DLD1 (cell line): ENCODE measurements around the gene HBS1L.

Source experiments
- in situ Hi-C: cut with HindIII; loops from 2 replicates; pipeline ENCODE4 v1.10.0; 2017; ENCODE audit warnings: low sequenced_read_pairs

HBS1L gene

GRCh38 chr6:134921276-134921675, 133.3 kb downstream of the HBS1L start:
- in situ Hi-C loops: no loop called here

DNA sequence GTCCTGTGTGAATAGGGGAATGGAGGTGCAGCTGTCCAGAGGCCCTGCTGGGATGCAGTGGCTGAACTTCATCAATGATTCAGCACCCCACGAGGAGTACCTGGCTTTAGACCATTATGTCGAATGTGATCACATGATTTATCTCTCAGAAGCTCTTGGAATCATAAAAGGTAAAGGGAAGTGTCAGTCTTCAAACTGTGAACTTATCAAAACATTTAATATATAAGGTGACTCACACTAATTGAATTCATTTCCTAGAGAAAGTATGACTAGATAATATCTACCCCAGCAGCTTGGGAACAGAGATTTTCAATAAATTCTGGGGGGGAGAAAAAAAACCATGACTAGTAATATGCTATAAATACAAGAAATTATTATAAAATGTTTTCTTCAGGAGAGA, 134.2 kb downstream of the HBS1L start:
- in situ Hi-C loops: no loop called here

GRCh38 chr6:134918418-134918961, 136.1 kb downstream of the HBS1L start:
- in situ Hi-C loops: no loop called here

- in situ Hi-C loops: no loop called here
Observed at GRCh38 chr6:134911547-134911946, 143.1 kb downstream of the HBS1L start.

GRCh38 chr6:134910593-134910935, 144.1 kb downstream of the HBS1L start:
- in situ Hi-C loops: no loop called here
